Neural cell (in vitro differentiated cells): ENCODE results near the gene ITPK1. TPM values are rescaled to one million over a fixed set of nuclear protein-coding genes. Genes with fewer than 3 reads are reported as not detected.

Experiments
- H2AFZ ChIP-seq: fragments of 200-600, 300-800 bp; sonication (generic), shearing (Covaris generic); 2 replicates; pipeline ENCODE4 v1.6.0; 2014; ENCODE audit warnings: low read depth, mild to moderate bottlenecking, antibody characterized with exemption, low read length, moderate library complexity
- H3F3A ChIP-seq: fragments of 200-600 bp; shearing (Covaris generic); 2 replicates; pipeline ENCODE4 v1.6.1; 2016; ENCODE audit warnings: mild to moderate bottlenecking, moderate library complexity, mixed read lengths, antibody characterized with exemption, low read length; ENCODE audit not compliant: insufficient read depth, poor library complexity, severe bottlenecking
- H3K27ac ChIP-seq: fragments of 200-600, 300-800 bp; sonication (generic), shearing (Covaris generic); 2 replicates; pipeline ENCODE4 v1.5.1; 2014; ENCODE audit warnings: mild to moderate bottlenecking, low read length, moderate library complexity
- H3K27me3 ChIP-seq: fragments of 300-800, 200-600 bp; sonication (generic), shearing (Covaris generic); 2 replicates; pipeline ENCODE4 v1.6.0; 2014; ENCODE audit warnings: mild to moderate bottlenecking, low read depth, low read length, moderate library complexity; ENCODE audit not compliant: insufficient read depth
- H3K36me3 ChIP-seq: fragments of 300-800, 200-600 bp; sonication (generic), shearing (Covaris generic); 2 replicates; pipeline ENCODE4 v1.5.1; 2014; ENCODE audit warnings: mild to moderate bottlenecking, antibody characterized with exemption, low read length, moderate library complexity; ENCODE audit not compliant: insufficient read depth
- H3K4me2 ChIP-seq: fragments of 300-800, 200-600 bp; sonication (generic), shearing (Covaris generic); 2 replicates; pipeline ENCODE4 v1.6.0; 2014; ENCODE audit warnings: mild to moderate bottlenecking, low read length
- H3K4me3 ChIP-seq: fragments of 300-800, 200-600 bp; sonication (generic), shearing (Covaris generic); 2 replicates; pipeline ENCODE4 v1.5.1; 2014; ENCODE audit warnings: mild to moderate bottlenecking, low read length, moderate library complexity
- H3K79me2 ChIP-seq: fragments of 200-600 bp; shearing (Covaris generic); replicated peaks from 2 replicates; pipeline ENCODE4 v1.6.0; 2014; ENCODE audit warnings: mild to moderate bottlenecking, low read length, moderate library complexity; ENCODE audit not compliant: insufficient read depth
- H3K9ac ChIP-seq: fragments of 300-800, 200-600 bp; sonication (generic), shearing (Covaris generic); 2 replicates; pipeline ENCODE4 v1.6.1; 2016; ENCODE audit warnings: mild to moderate bottlenecking, low read length, mixed read lengths
- H3K9me2 ChIP-seq: fragments of 200-600 bp; shearing (Covaris generic); 2 replicates; pipeline ENCODE4 v1.6.1; 2016; ENCODE audit warnings: mild to moderate bottlenecking, low read length, mixed read lengths; ENCODE audit not compliant: insufficient read depth
- H3K9me3 ChIP-seq: fragments of 200-600, 300-800 bp; sonication (generic), shearing (Covaris generic); 2 replicates; pipeline ENCODE4 v1.6.1; 2016; ENCODE audit warnings: mild to moderate bottlenecking, mixed run types, low read length, moderate library complexity, mixed read lengths
- H4K20me1 ChIP-seq: fragments of 200-600 bp; shearing (Covaris generic); 2 replicates; pipeline ENCODE4 v1.6.1; 2016; ENCODE audit warnings: mild to moderate bottlenecking, mixed run types; ENCODE audit not compliant: insufficient read depth
- EP300 ChIP-seq: fragments of 450-650 bp; conservative IDR thresholded peaks from 2 replicates; pipeline ENCODE4 v1.6.1; 2014; ENCODE audit warnings: antibody characterized with exemption, mild to moderate bottlenecking, moderate library complexity; ENCODE audit not compliant: poor library complexity, severe bottlenecking
- EZH2 ChIP-seq: fragments of 200-600, 300-800 bp; shearing (Covaris generic), sonication (generic); IDR thresholded peaks from 2 replicates; pipeline ENCODE4 v1.6.1; 2014; ENCODE audit warnings: antibody characterized with exemption, low read length, borderline replicate concordance, mild to moderate bottlenecking; ENCODE audit not compliant: insufficient read depth, poor library complexity, severe bottlenecking
- MXI1 ChIP-seq: fragments of 450-650 bp; conservative IDR thresholded peaks from 2 replicates; pipeline ENCODE4 v1.6.1; 2014; ENCODE audit warnings: antibody characterized with exemption, mild to moderate bottlenecking; ENCODE audit not compliant: poor library complexity, severe bottlenecking
- POLR2AphosphoS5 ChIP-seq: IDR thresholded peaks from 2 replicates; pipeline ENCODE4 v1.6.1; 2012
- RAD21 ChIP-seq: fragments of 450-650 bp; conservative IDR thresholded peaks from 2 replicates; pipeline ENCODE4 v1.6.1; 2014; ENCODE audit warnings: antibody characterized with exemption, mild to moderate bottlenecking, moderate library complexity
- SMC3 ChIP-seq: fragments of 450-650 bp; conservative IDR thresholded peaks from 2 replicates; pipeline ENCODE4 v1.6.1; 2014; ENCODE audit warnings: antibody characterized with exemption, mild to moderate bottlenecking, moderate library complexity; ENCODE audit not compliant: poor library complexity
- TAF1 ChIP-seq: IDR thresholded peaks from 2 replicates; pipeline ENCODE4 v1.6.1; 2012; ENCODE audit warnings: low read depth
- polyA plus RNA-seq: library from polyadenylated mRNA; depleted of rRNA; stranded (reverse); fragments of >200 nt; gene quantifications from 2 replicates; pipeline ENCODE4 v1.2.3, GENCODE V29; 2014
- TF ChIP-seq, protein P1 (sequence below): fragments of 450-650 bp; IDR thresholded peaks from 2 replicates; pipeline ENCODE4 v1.5.1; 2014; ENCODE audit warnings: antibody characterized with exemption, mild to moderate bottlenecking, moderate library complexity; ENCODE audit not compliant: poor library complexity, severe bottlenecking
- TF ChIP-seq, protein P2 (sequence below): IDR thresholded peaks from 2 replicates; pipeline ENCODE4 v1.6.1; 2012; ENCODE audit warnings: borderline replicate concordance

Gene ITPK1
- polyA plus RNA-seq, 1 donor from 2014 or later = 65.0 TPM

DNA sequence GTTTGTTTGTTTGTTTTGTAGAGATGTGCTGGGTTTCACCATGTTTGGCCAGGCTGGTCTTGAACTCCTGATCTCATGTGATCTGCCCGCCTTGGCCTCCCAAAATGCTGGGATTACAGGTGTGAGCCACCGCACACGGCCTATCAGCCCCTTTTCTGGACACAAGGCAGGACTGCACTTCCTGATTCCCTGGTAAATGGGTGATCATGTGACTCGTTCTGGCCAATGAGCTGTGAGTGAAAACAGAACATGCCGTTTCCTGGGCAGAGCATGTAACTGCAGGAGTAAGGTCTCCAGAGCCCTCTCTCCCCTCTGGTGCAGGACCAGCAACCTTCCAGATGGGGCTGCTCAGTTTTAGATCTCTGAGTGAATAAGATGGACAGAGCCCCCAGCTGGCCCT, 92.7 kb downstream of the ITPK1 start:
- Histone ChIP-seq H3K9me3 (no peaks in the 10 kb centered on the region), H3K9ac (no peak overlapping the region), H3K27me3 (no peaks in the 10 kb centered on the region), H3F3A (no peaks in the 10 kb centered on the region), H3K4me3 (no peak overlapping the region), H2AFZ (no peak overlapping the region), H3K36me3 (no peaks in the 10 kb centered on the region), H4K20me1 (no peaks in the 10 kb centered on the region), H3K9me2 (no peaks in the 10 kb centered on the region), H3K79me2 (no peaks in the 10 kb centered on the region), H3K4me2 (no peak overlapping the region), H3K27ac (peak overlapping the region; percentile 20)
- TF ChIP-seq POLR2AphosphoS5 (no peak), SMC3 (no peak), EP300 (no peak), RAD21 (no peak), TAF1 (no peak), EZH2 (no peak), MXI1 (no peak)
- TF ChIP-seq, protein P1, sequence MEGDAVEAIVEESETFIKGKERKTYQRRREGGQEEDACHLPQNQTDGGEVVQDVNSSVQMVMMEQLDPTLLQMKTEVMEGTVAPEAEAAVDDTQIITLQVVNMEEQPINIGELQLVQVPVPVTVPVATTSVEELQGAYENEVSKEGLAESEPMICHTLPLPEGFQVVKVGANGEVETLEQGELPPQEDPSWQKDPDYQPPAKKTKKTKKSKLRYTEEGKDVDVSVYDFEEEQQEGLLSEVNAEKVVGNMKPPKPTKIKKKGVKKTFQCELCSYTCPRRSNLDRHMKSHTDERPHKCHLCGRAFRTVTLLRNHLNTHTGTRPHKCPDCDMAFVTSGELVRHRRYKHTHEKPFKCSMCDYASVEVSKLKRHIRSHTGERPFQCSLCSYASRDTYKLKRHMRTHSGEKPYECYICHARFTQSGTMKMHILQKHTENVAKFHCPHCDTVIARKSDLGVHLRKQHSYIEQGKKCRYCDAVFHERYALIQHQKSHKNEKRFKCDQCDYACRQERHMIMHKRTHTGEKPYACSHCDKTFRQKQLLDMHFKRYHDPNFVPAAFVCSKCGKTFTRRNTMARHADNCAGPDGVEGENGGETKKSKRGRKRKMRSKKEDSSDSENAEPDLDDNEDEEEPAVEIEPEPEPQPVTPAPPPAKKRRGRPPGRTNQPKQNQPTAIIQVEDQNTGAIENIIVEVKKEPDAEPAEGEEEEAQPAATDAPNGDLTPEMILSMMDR = no peak
- TF ChIP-seq, protein P2, sequence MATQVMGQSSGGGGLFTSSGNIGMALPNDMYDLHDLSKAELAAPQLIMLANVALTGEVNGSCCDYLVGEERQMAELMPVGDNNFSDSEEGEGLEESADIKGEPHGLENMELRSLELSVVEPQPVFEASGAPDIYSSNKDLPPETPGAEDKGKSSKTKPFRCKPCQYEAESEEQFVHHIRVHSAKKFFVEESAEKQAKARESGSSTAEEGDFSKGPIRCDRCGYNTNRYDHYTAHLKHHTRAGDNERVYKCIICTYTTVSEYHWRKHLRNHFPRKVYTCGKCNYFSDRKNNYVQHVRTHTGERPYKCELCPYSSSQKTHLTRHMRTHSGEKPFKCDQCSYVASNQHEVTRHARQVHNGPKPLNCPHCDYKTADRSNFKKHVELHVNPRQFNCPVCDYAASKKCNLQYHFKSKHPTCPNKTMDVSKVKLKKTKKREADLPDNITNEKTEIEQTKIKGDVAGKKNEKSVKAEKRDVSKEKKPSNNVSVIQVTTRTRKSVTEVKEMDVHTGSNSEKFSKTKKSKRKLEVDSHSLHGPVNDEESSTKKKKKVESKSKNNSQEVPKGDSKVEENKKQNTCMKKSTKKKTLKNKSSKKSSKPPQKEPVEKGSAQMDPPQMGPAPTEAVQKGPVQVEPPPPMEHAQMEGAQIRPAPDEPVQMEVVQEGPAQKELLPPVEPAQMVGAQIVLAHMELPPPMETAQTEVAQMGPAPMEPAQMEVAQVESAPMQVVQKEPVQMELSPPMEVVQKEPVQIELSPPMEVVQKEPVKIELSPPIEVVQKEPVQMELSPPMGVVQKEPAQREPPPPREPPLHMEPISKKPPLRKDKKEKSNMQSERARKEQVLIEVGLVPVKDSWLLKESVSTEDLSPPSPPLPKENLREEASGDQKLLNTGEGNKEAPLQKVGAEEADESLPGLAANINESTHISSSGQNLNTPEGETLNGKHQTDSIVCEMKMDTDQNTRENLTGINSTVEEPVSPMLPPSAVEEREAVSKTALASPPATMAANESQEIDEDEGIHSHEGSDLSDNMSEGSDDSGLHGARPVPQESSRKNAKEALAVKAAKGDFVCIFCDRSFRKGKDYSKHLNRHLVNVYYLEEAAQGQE = no peak

DNA sequence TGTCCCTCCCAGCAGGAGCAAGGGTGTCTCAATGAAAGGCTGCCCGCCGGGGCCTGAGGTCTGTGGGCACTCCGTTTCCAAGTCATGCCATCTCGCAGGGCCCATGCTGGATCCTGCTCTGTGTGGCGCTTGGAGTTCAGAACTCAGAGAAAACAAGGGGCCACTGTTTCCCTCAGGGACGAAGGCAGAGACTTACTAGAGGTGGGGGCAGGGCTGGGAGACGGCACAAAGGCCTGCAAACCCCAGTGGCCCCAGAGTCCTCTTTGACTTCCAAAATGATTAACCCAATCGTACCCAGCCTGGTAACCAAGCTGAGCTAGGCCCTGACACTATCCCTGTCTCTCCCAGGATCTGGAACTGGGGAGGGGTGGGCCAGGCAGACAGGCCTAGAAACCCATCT, 95.8 kb downstream of the ITPK1 start:
- no peak overlapping the region for H3K9ac ChIP-seq
- no peaks in the 10 kb centered on the region for H4K20me1 ChIP-seq
- TF ChIP-seq SMC3 = no peak
- TF ChIP-seq EZH2 = no peak
- no peak for TF ChIP-seq RAD21
- no peak for TF ChIP-seq POLR2AphosphoS5
- TF ChIP-seq MXI1 = no peak
- no peak for TF ChIP-seq TAF1
- TF ChIP-seq, protein P1 = no peak
- TF ChIP-seq EP300 = no peak
- TF ChIP-seq, protein P2 = no peak
- no peak overlapping the region for H3K4me2 ChIP-seq
- H3K27ac ChIP-seq = no peak overlapping the region
- H3K36me3 ChIP-seq = no peaks in the 10 kb centered on the region
- no peaks in the 10 kb centered on the region for H3K9me2 ChIP-seq
- H3K27me3 ChIP-seq = no peaks in the 10 kb centered on the region
- no peak overlapping the region for H2AFZ ChIP-seq
- H3K4me3 ChIP-seq = no peak overlapping the region
- no peaks in the 10 kb centered on the region for H3F3A ChIP-seq
- H3K9me3 ChIP-seq = no peaks in the 10 kb centered on the region
- H3K79me2 ChIP-seq = no peaks in the 10 kb centered on the region
